Vagina (tissue), 2 donors: ENCODE data around the gene CDK19. TPM values are rescaled to one million over a fixed set of nuclear protein-coding genes. Genes with fewer than 3 reads are reported as not detected.

Source experiments
- DNase-seq, 2 donors: peaks; one replicate each; pipeline ENCODE4 v3.0.0-alpha.2; 2017; ENCODE audit errors: extremely low spot score in 2 of 2
- H3K27ac ChIP-seq: fragments of 200-600 bp; sonication (generic); one replicate; pipeline ENCODE4 v1.5.1; 2019
- H3K27me3 ChIP-seq: fragments of 200-600 bp; sonication (generic); one replicate; pipeline ENCODE4 v1.5.1; 2019
- H3K36me3 ChIP-seq, 2 donors: fragments of 200-600 bp; sonication (generic); one replicate each; pipeline ENCODE4 v1.5.1; 2017 to 2019
- H3K4me1 ChIP-seq: fragments of 200-600 bp; sonication (generic); one replicate; pipeline ENCODE4 v1.5.1; 2019
- H3K4me3 ChIP-seq, 2 donors: fragments of 200-600 bp; sonication (generic); 1 replicate in 1 of 2; 2 replicates in 1 of 2; pipeline ENCODE4 v1.5.1; 2016 to 2019
- H3K9me3 ChIP-seq: fragments of 200-600 bp; sonication (generic); one replicate; pipeline ENCODE4 v1.5.1; 2019
- POLR2A ChIP-seq, 2 donors: fragments of 450-650 bp; IDR thresholded peaks; one replicate each; pipeline ENCODE4 v1.6.1; 2017; ENCODE audit warnings: antibody characterized with exemption in 2 of 2, mild to moderate bottlenecking in 2 of 2, moderate library complexity in 2 of 2
- POLR2AphosphoS5 ChIP-seq, 2 donors: sonication (generic); formaldehyde crosslinking; IDR thresholded peaks; one replicate each; pipeline ENCODE4 v1.9.0; 2017; ENCODE audit warnings: antibody characterized with exemption in 2 of 2, mild to moderate bottlenecking in 2 of 2, low read depth in 1 of 2; ENCODE audit not compliant: insufficient read depth in 1 of 2
- intact Hi-C: fragments of 100-400 bp; cut with DNase I; formaldehyde crosslinking; loops from one replicate; pipeline ENCODE4 v1.15.1; 2023
- total RNA-seq: library from RNA; depleted of rRNA; stranded (reverse); fragments of >200 nt; gene quantifications from one replicate; pipeline ENCODE4 v1.2.3, GENCODE V29; 2016
- TF ChIP-seq, protein P1 (sequence below), 3 experiments: fragments of 450-650 bp in 2 of 3; fragments of 200-600 bp in 1 of 3; sonication (generic) in 1 of 3; IDR thresholded peaks; one replicate each; pipeline ENCODE4 v1.5.1; 2017 to 2019; ENCODE audit warnings: antibody characterized with exemption in 3 of 3, mild to moderate bottlenecking in 2 of 3, moderate library complexity in 2 of 3

CDK19 gene
- total RNA-seq, 1 donor from 2014 or later, result 10.6 TPM

- H3K27me3 ChIP-seq, result no peaks in the 10 kb centered on the region
- TF ChIP-seq POLR2AphosphoS5 (IDR thresholded peaks at IDR 0.05; ENCODE audit: insufficient read depth in 1 of 2, low read depth in 1 of 2) (no peak), POLR2A (IDR thresholded peaks at IDR 0.05) (no peak)
- TF ChIP-seq, protein P1, sequence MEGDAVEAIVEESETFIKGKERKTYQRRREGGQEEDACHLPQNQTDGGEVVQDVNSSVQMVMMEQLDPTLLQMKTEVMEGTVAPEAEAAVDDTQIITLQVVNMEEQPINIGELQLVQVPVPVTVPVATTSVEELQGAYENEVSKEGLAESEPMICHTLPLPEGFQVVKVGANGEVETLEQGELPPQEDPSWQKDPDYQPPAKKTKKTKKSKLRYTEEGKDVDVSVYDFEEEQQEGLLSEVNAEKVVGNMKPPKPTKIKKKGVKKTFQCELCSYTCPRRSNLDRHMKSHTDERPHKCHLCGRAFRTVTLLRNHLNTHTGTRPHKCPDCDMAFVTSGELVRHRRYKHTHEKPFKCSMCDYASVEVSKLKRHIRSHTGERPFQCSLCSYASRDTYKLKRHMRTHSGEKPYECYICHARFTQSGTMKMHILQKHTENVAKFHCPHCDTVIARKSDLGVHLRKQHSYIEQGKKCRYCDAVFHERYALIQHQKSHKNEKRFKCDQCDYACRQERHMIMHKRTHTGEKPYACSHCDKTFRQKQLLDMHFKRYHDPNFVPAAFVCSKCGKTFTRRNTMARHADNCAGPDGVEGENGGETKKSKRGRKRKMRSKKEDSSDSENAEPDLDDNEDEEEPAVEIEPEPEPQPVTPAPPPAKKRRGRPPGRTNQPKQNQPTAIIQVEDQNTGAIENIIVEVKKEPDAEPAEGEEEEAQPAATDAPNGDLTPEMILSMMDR (IDR thresholded peaks at IDR 0.05), result no peak
- H3K4me3 ChIP-seq, result no peak overlapping the region
- no peaks in the 10 kb centered on the region for H3K36me3 ChIP-seq
- intact Hi-C loops, result no loop called here
- no peaks in the 10 kb centered on the region for H3K9me3 ChIP-seq
- no peak overlapping the region for H3K27ac ChIP-seq
- no peak for DNase-seq
- no peaks in the 10 kb centered on the region for H3K4me1 ChIP-seq
These were observed 42.7 kb upstream of the CDK19 start for GRCh38 chr6:110858016-110858415.

- intact Hi-C loops, result no loop called here
- no peak for DNase-seq
- Histone ChIP-seq H3K4me3 (no peak overlapping the region), H3K27ac (no peak overlapping the region), H3K9me3 (no peaks in the 10 kb centered on the region), H3K27me3 (no peaks in the 10 kb centered on the region), H3K4me1 (no peaks in the 10 kb centered on the region), H3K36me3 (no peaks in the 10 kb centered on the region)
- no peak for TF ChIP-seq POLR2AphosphoS5 (IDR thresholded peaks at IDR 0.05; ENCODE audit: insufficient read depth in 1 of 2, low read depth in 1 of 2)
- no peak for TF ChIP-seq POLR2A (IDR thresholded peaks at IDR 0.05)
- TF ChIP-seq, protein P1 (IDR thresholded peaks at IDR 0.05), result no peak
These were observed 41.0 kb upstream of the CDK19 start for GRCh38 chr6:110856296-110856695.

GRCh38 chr6:110853754-110854477, 38.6 kb upstream of the CDK19 start:
- no peak for DNase-seq
- intact Hi-C loops, result no loop called here
- Histone ChIP-seq H3K4me3 (no peak overlapping the region), H3K27ac (no peak overlapping the region), H3K9me3 (no peaks in the 10 kb centered on the region), H3K4me1 (no peaks in the 10 kb centered on the region), H3K36me3 (no peaks in the 10 kb centered on the region), H3K27me3 (no peaks in the 10 kb centered on the region)
- TF ChIP-seq, protein P1 (IDR thresholded peaks at IDR 0.05), result no peak
- peak in 1 of 2 donors; percentile 63 for TF ChIP-seq POLR2AphosphoS5 (IDR thresholded peaks at IDR 0.05; ENCODE audit: insufficient read depth in 1 of 2, low read depth in 1 of 2)

DNA sequence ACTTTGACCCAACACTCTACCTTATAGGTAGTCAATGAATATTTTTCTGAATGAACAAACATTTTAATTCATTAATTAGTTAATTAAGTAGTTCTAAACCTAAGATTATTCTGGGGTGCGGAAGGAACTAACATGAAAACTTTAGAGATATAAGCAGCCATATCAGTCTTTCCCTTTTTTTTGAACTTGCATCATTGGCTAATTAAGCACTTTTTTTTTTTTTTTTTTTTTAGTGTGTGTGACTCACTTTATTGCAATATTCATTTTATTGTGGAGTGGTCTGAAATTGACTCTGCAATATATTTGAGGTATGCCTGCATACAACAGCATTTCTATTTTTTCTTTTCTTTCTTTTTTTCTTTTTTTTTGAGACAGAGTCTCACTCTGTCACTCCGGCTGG, 37.5 kb upstream of the CDK19 start:
- intact Hi-C loops, result no loop called here
- H3K4me3 ChIP-seq, result no peak overlapping the region
- TF ChIP-seq POLR2A (IDR thresholded peaks at IDR 0.05) (no peak), POLR2AphosphoS5 (IDR thresholded peaks at IDR 0.05; ENCODE audit: insufficient read depth in 1 of 2, low read depth in 1 of 2) (no peak)
- TF ChIP-seq, protein P1 (IDR thresholded peaks at IDR 0.05), result no peak
- no peaks in the 10 kb centered on the region for H3K9me3 ChIP-seq
- no peaks in the 10 kb centered on the region for H3K4me1 ChIP-seq
- H3K27me3 ChIP-seq, result no peaks in the 10 kb centered on the region
- no peaks in the 10 kb centered on the region for H3K36me3 ChIP-seq
- H3K27ac ChIP-seq, result no peak overlapping the region
- DNase-seq, result no peak

- Histone ChIP-seq H3K27ac (no peak overlapping the region), H3K4me3 (no peak overlapping the region), H3K36me3 (no peaks in the 10 kb centered on the region), H3K4me1 (no peaks in the 10 kb centered on the region), H3K27me3 (no peaks in the 10 kb centered on the region), H3K9me3 (no peaks in the 10 kb centered on the region)
- TF ChIP-seq POLR2AphosphoS5 (IDR thresholded peaks at IDR 0.05; ENCODE audit: insufficient read depth in 1 of 2, low read depth in 1 of 2) (no peak), POLR2A (IDR thresholded peaks at IDR 0.05) (no peak)
- TF ChIP-seq, protein P1 (IDR thresholded peaks at IDR 0.05), result no peak
- intact Hi-C loops, result no loop called here
- no peak for DNase-seq
These were observed 34.5 kb upstream of the CDK19 start for GRCh38 chr6:110849781-110850180.
